Heart left ventricle (tissue), 13 donors: ENCODE data around the gene RSPRY1.

Source experiments
- CTCF ChIP-seq, 12 donors: fragments of 200-600 bp; sonication (generic) in 4 of 12; IDR thresholded peaks; one replicate each; pipeline versions ENCODE4 v1.5.0 to v1.8.0; 2018 to 2022; ENCODE audit warnings: antibody characterized with exemption in 12 of 12, mild to moderate bottlenecking in 5 of 12
- POLR2A ChIP-seq, 2 donors: fragments of 450-650 bp; IDR thresholded peaks; one replicate each; pipeline ENCODE4 v1.6.1; 2017; ENCODE audit warnings: antibody characterized with exemption in 2 of 2, mild to moderate bottlenecking in 2 of 2, moderate library complexity in 2 of 2
- donor health status: ischemic (EF 13 %, LVEDD 7.1; RV severe dilation, severe dysfunction).
- donor health status: DM: no; HTN: yes; CAD: no.
- donor health status: DM: no; HTN: no; CAD: no.
- donor health status: ischemic (EF 25% LVEDD 6.9; RV normal size, moderate dysfunction).
- donor health status: ischemic (EF 25% LVEDD 5.7; RV mildly dilated, moderate dysfunction).
- donor health status: ischemic (EF 35%, LVEDD 5.7; RV mildly dilated, moderate dysfunction).
- donor health status: nonischemic (EF 11% LVEDD 7.7; RV severe dilation, severe dysfunction).
- donor health status: DM: yes; HTN: yes; CAD: no.
- donor health status: PGD.
- donor health status: ischemic (EF 29% LVEDD 5.4; RV normal size, mild dysfunction).
- donor health status: nonischemic (EF 23%, LVEDD 6.1; RV moderate dilation, normal function).

- no peak for TF ChIP-seq CTCF (IDR thresholded peaks at IDR 0.05)
- no peak for TF ChIP-seq POLR2A (IDR thresholded peaks at IDR 0.05)
Observed at GRCh38 chr16:57196753-57197152, 10.6 kb downstream of the RSPRY1 start.
